GM12865 (cell line): Measurements from ENCODE around the gene FAM193A.
"Not testable (repeated sequence)": the region's sequence is repeated elsewhere in the genome, so short reads cannot be mapped to it uniquely, and the experiment has no call there.

Experiments used
- DNase-seq: peaks from one replicate; pipeline ENCODE4 v3.0.0; 2010; ENCODE audit warnings: low read depth
- H3K4me3 ChIP-seq: 2 replicates; pipeline ENCODE4 v1.5.1; 2011; ENCODE audit warnings: mild to moderate bottlenecking, low read depth, low read length, control low read depth
- TF ChIP-seq, protein P1 (sequence below): IDR thresholded peaks from 2 replicates; pipeline ENCODE4 v1.5.1; 2011; ENCODE audit warnings: low read length, control low read depth, low read depth, inconsistent platforms; ENCODE audit not compliant: insufficient read depth; ENCODE audit errors: missing control alignments

FAM193A gene

GRCh38 chr4:2673157-2673556 is 136.7 kb downstream of the FAM193A start:
- TF ChIP-seq, protein P1, sequence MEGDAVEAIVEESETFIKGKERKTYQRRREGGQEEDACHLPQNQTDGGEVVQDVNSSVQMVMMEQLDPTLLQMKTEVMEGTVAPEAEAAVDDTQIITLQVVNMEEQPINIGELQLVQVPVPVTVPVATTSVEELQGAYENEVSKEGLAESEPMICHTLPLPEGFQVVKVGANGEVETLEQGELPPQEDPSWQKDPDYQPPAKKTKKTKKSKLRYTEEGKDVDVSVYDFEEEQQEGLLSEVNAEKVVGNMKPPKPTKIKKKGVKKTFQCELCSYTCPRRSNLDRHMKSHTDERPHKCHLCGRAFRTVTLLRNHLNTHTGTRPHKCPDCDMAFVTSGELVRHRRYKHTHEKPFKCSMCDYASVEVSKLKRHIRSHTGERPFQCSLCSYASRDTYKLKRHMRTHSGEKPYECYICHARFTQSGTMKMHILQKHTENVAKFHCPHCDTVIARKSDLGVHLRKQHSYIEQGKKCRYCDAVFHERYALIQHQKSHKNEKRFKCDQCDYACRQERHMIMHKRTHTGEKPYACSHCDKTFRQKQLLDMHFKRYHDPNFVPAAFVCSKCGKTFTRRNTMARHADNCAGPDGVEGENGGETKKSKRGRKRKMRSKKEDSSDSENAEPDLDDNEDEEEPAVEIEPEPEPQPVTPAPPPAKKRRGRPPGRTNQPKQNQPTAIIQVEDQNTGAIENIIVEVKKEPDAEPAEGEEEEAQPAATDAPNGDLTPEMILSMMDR: peak; percentile 10
- no peak overlapping the region for H3K4me3 ChIP-seq
- DNase-seq: no peak

- not testable (repeated sequence) for DNase-seq, H3K4me3 ChIP-seq
Measured at GRCh38 chr4:2679762-2680161, 143.3 kb downstream of the FAM193A start.

DNA sequence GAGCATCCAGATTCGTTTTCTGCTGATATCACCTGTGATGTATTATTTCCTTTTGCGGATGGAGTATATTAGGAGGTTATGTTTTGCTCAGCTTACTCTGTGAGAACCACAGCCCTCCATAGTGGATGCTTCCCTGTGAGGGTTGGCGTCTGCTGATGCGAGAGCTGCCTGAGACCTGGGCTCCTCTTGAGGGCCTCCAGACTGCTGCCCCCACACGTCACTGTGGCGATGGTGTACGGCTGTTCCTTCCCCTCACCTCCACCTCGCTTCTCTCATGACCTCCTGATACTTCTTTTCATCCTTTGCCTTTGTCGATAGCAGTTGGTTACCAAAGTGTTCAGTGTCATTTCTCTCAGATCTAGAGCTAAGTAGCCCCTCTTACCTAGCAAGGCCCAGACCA is 148.0 kb downstream of the FAM193A start:
- no peak for DNase-seq
- no peak overlapping the region for H3K4me3 ChIP-seq
- TF ChIP-seq, protein P1: no peak

DNA sequence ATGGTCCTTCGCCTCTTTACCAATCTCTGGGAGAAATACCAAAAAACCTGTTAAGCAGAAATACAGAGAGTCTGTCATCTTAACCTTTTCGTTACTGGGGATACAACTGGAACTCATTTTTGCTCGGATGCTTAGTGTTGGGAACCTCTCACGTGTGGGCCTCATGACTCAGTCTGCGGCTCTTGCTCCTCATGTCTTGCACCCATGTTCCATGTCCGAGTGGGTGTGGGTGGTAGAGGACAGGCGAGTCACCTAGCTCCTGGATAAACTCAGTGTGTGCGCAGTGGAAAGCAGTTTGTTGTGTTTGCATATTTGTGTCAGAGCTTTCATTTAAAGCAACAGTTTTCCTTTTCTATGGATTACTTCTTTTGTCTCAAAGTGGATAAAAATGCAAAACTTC is 149.1 kb downstream of the FAM193A start:
- TF ChIP-seq, protein P1: no peak
- no peak for DNase-seq

DNA sequence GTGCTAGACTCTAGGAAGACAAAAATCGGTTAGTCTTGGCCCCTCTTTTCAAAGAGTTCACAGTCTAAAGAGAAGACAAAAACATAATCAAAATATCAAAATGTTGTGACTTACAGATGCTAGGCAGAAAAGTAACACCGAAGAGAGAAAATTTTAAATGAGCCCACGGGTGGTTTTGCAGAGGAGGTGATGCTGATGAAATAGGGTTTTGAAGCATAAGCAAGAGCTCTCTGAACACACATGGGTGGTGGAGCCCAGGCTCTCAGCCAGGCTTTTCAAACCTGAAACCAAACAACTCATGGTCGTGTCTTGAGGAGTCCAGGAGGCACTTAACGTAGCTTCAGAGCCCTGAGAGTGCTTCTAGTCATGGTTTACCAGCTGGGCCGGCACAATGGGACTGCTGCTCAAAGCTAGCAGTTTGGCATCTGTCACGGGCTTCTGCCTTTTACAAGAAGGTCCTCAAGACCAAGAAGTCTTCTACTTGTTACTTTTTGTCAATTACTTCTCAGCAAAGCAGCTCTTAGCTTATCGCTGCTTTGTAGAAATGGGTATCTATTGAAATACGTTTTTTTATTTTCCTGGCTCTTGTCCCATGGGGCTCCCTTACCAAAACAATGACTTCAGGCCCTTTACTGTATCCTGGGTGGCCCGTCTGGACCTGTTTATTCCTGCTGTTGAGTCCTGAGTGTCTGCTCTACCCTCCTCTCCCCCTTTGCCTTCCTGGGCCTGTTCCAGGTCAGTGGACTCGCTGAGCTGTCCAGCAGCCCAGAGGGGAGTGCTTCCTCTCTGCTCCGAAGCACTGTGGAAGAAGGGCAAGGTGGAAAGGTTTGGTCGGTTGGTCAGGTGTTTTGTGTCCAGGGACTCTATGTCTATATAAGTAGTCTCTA is 150.2 kb downstream of the FAM193A start:
- no peak for DNase-seq
- no peak overlapping the region for H3K4me3 ChIP-seq
- TF ChIP-seq, protein P1: no peak

More for the DNA sequence above, 149.1 kb downstream of the FAM193A start:
- no peak overlapping the region for H3K4me3 ChIP-seq

DNA sequence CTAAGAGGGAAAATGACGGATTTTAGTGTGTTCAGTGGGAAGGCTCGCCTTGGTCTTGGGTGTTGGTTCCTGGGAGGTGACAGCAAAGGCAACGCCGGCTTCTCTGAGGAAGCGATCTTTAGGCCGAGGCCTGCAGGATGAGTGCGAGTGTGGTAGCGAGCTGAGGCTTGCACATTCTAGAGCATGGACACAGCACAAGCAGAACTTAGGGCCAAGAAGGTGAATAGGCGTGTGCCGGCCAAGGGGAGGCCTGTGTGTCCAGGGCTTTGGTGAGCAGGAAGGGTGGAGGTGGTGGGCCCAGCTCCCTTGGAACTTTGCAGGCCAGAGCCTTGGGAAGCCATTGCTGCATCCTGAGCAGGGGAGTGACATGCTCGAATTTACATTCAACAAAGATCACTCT is 151.8 kb downstream of the FAM193A start:
- no peak overlapping the region for H3K4me3 ChIP-seq
- TF ChIP-seq, protein P1: no peak

GRCh38 chr4:2688697-2689096 is 152.2 kb downstream of the FAM193A start:
- H3K4me3 ChIP-seq: no peak overlapping the region
- TF ChIP-seq, protein P1: no peak
- DNase-seq: no peak

More for the DNA sequence above, 151.8 kb downstream of the FAM193A start:
- no peak for DNase-seq
